ENCODE results near the gene DPPA2.

Gene DPPA2

DNA sequence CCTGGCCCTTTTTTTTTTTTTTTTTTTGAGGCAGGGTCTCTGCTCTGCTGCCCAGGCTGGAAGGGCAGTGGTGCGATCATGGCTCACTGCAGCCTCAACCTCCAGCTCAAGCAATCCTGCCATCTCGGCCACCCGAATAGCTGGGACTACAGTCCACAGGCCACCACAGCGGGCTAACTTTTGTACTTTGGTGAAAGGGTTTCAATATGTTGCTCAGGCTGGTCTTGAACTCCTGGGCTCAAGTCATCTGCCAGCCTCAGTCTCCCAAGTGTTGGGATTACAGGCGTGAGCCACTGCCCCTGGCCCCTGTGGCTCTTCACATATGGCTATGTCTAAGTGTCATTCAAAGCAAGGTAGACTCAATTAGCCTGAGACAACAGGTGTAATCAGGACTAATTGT, 8.8 kb upstream of the DPPA2 start:
- TF ChIP-seq, protein P1, sequence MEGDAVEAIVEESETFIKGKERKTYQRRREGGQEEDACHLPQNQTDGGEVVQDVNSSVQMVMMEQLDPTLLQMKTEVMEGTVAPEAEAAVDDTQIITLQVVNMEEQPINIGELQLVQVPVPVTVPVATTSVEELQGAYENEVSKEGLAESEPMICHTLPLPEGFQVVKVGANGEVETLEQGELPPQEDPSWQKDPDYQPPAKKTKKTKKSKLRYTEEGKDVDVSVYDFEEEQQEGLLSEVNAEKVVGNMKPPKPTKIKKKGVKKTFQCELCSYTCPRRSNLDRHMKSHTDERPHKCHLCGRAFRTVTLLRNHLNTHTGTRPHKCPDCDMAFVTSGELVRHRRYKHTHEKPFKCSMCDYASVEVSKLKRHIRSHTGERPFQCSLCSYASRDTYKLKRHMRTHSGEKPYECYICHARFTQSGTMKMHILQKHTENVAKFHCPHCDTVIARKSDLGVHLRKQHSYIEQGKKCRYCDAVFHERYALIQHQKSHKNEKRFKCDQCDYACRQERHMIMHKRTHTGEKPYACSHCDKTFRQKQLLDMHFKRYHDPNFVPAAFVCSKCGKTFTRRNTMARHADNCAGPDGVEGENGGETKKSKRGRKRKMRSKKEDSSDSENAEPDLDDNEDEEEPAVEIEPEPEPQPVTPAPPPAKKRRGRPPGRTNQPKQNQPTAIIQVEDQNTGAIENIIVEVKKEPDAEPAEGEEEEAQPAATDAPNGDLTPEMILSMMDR (IDR thresholded peaks at IDR 0.05; ENCODE audit: low read depth, low read length) = no peak
- H3K4me3 ChIP-seq (ENCODE audit: low read depth, low read length) = no peak overlapping the region

DNA sequence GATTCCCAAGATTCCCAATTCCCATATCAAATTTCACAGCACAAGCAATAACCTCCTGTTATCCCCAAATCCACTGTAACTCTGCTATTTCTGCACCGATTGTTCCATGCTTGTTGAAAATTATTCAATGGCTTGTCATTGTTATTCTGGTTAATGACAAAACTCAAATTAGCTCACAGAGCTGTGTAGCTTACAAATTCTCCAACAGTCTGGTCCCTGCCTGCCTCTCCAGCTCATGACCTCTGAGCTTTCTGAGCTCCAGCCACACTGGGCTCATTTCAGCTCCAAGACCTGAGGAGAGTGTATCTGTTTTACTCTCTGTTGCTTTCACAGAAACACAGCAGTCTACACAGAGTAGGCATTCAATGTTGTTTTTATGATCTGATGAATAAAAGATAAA, 3.3 kb downstream of the DPPA2 start:
- TF ChIP-seq, protein P1 (IDR thresholded peaks at IDR 0.05; ENCODE audit: low read depth, low read length) = no peak
- no peak overlapping the region for H3K4me3 ChIP-seq (ENCODE audit: low read depth, low read length)

DNA sequence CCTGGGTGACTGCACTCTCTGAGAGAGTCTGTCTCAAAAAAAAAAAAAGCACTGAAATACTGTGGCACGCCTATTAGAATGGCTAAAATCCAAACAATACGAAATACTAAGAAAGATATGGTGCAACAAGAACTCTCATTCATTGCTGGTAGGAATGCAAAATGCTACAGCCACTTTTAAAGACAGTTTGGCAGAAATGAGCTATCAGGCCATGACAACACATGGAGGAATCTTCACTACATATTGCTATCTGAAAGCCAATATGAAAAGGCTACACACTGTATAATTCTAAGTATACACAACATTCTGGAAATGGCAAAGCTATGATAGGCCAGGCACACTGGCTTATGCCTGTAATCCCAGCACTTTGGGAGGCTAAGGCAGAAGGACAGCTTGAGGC, 18.8 kb downstream of the DPPA2 start:
- TF ChIP-seq, protein P1 (IDR thresholded peaks at IDR 0.05; ENCODE audit: low read depth, low read length) = no peak
- H3K4me3 ChIP-seq (ENCODE audit: low read depth, low read length) = no peak overlapping the region

DNA sequence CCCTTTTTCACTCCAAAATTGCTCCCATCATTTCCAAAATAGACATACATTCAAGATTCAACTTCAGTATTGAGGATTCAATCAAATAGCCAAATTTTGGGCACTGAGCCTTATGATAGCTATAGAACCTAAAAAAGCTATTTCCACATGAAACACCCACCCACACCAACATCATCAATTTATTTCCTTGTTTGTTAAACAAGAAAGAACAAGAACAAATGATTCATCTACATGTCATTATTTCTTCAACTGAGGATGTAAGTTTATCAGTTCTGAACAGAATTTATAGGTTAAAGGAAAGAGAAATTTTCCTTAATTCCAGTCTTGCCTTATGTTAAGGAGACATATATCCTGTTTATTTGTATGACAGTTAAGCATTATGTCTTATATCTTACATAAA, 32.2 kb downstream of the DPPA2 start:
- no peak overlapping the region for H3K4me3 ChIP-seq (ENCODE audit: low read depth, low read length)
- TF ChIP-seq, protein P1 (IDR thresholded peaks at IDR 0.05; ENCODE audit: low read depth, low read length) = no peak

DNA sequence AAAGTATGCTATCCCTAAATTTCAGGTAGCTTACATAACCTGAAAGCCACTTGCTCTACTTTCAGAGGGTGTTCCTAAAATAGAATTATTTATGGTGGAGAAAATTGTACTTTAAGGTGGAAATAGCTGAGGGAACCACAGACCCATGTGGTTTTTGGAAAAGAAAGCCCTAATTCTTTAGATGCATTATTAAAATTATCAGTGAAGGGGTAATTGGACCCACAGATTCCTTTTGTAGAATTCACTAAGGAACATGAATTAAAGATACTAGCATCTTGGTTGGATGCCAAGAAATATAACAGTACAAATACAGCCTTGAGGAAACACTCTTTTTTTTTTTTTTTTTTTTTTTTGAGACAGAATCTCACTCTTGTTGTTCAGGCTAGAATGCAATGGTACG, 37.8 kb downstream of the DPPA2 start:
- TF ChIP-seq, protein P1 (IDR thresholded peaks at IDR 0.05; ENCODE audit: low read depth, low read length) = no peak
- no peak overlapping the region for H3K4me3 ChIP-seq (ENCODE audit: low read depth, low read length)

DNA sequence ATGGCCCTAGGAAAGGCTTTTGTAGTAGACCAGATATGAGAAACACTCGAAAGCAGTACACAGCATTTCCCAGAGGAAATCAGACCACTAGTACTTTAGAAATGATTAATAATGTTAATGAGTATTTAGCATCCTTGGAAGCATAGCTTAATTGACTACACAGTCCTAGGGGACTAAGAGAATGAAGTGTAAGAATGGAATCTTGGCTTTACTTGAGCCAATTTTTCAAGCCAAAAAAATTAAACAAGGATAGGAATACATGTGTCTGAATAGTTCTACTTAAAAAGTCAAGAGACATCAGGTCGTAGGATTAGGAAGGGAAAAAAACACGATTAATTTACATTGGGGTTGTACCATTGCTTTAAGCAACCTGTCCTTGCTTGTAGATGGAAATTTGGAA, 38.2 kb downstream of the DPPA2 start:
- TF ChIP-seq, protein P1 (IDR thresholded peaks at IDR 0.05; ENCODE audit: low read depth, low read length) = no peak

DNA sequence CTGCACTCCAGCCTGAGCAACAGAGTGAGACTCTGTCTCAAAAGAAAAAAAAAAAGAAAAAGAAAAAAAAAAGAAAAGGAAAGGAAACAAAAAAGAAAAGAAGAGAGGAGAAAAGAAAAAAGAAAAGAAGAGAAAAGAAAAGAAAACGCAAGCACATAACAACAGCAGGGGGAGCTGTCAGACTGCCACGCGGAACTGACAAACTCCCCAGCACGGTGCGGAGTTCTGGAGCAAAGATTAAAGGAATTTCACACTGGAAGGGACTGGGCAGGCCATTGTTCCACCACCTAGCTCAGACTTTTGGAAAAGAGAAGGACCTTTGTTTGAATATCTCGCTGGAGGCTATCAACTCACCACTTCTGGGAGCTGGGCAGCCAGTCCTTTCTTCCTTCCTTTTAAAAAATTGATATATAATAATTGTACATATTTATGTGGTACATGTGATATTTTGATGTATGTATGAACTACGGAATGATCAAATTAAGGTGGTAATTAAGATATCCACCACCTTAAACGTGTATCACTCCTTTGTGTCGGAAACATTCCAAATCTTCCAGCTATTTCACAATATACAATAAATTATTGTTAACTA, 40.5 kb downstream of the DPPA2 start:
- TF ChIP-seq, protein P1 (IDR thresholded peaks at IDR 0.05; ENCODE audit: low read depth, low read length) = peak; percentile 38
- no peak overlapping the region for H3K4me3 ChIP-seq (ENCODE audit: low read depth, low read length)

More for the DNA sequence above, 38.2 kb downstream of the DPPA2 start:
- no peak overlapping the region for H3K4me3 ChIP-seq (ENCODE audit: low read depth, low read length)
